NCI-H2107 treated with DMSO at 0.1 percent for 48 hours (cell line): Measurements from ENCODE around the gene SENP6.
"Not testable (repeated sequence)": the region's sequence is repeated elsewhere in the genome, so short reads cannot be mapped to it uniquely, and the experiment has no call there.

ENCODE experiments used
- DNase-seq: peaks from one replicate; lab custom pipeline; 2025; ENCODE audit not compliant: unreplicated experiment; lab: John Stamatoyannopoulos, UW

The SENP6 gene

GRCh38 chr6:75656479-75656878 lies 54.8 kb downstream of the SENP6 start:
- no peak for DNase-seq

GRCh38 chr6:75657327-75657726 lies 55.6 kb downstream of the SENP6 start:
- DNase-seq, result no peak

- DNase-seq, result no peak
Observed at GRCh38 chr6:75666592-75666991, 64.9 kb downstream of the SENP6 start.

GRCh38 chr6:75673884-75674283 lies 72.2 kb downstream of the SENP6 start:
- no peak for DNase-seq

GRCh38 chr6:75676377-75676776 lies 74.7 kb downstream of the SENP6 start:
- no peak for DNase-seq

GRCh38 chr6:75682548-75682947 lies 80.9 kb downstream of the SENP6 start:
- not testable (repeated sequence) for DNase-seq

- DNase-seq, result not testable (repeated sequence)
Observed at GRCh38 chr6:75683005-75683404, 81.3 kb downstream of the SENP6 start.

- not testable (repeated sequence) for DNase-seq
Observed at GRCh38 chr6:75687535-75687934, 85.9 kb downstream of the SENP6 start.

GRCh38 chr6:75687937-75688336 lies 86.3 kb downstream of the SENP6 start:
- DNase-seq, result not testable (repeated sequence)

GRCh38 chr6:75689576-75689975 lies 87.9 kb downstream of the SENP6 start:
- no peak for DNase-seq

- DNase-seq, result no peak
Observed at GRCh38 chr6:75691012-75691411, 89.3 kb downstream of the SENP6 start.

- no peak for DNase-seq
Observed at GRCh38 chr6:75693534-75693933, 91.9 kb downstream of the SENP6 start.

- DNase-seq, result no peak
Observed at GRCh38 chr6:75694406-75694805, 92.7 kb downstream of the SENP6 start.

GRCh38 chr6:75708334-75708733 lies 106.7 kb downstream of the SENP6 start:
- not testable (repeated sequence) for DNase-seq

- DNase-seq, result no peak
Observed at GRCh38 chr6:75711173-75711572, 109.5 kb downstream of the SENP6 start.

GRCh38 chr6:75719133-75719532 lies 117.5 kb downstream of the SENP6 start:
- no peak for DNase-seq

GRCh38 chr6:75723382-75723781 lies 121.7 kb downstream of the SENP6 start:
- DNase-seq, result no peak

- no peak for DNase-seq
Observed at GRCh38 chr6:75727206-75727605, 125.5 kb downstream of the SENP6 start.

GRCh38 chr6:75731029-75731428 lies 129.3 kb downstream of the SENP6 start:
- DNase-seq, result not testable (repeated sequence)

GRCh38 chr6:75735491-75736186 lies 134.0 kb downstream of the SENP6 start:
- DNase-seq, result no peak

- DNase-seq, result no peak
Observed at GRCh38 chr6:75743971-75744370, 142.3 kb downstream of the SENP6 start.

- DNase-seq, result no peak
Observed at GRCh38 chr6:75745404-75745803, 143.7 kb downstream of the SENP6 start.

- DNase-seq, result no peak
Observed at GRCh38 chr6:75746221-75746620, 144.5 kb downstream of the SENP6 start.
